ENCODE data around the gene PDSS1. TPM values are rescaled to one million over a fixed set of nuclear protein-coding genes. Genes with fewer than 3 reads are reported as not detected.

The PDSS1 gene
- total and polyA plus RNA-seq, 2 of the 4 experiments (the other 2 are of a cell fraction) = 9.7 to 13.2 TPM

- Histone ChIP-seq H3K4me1 (ENCODE audit: control insufficient read depth, insufficient read depth, low read length) (peaks cover 3% of the 10 kb centered on the region), H4K5ac (ENCODE audit: low read depth, low read length) (peak overlapping the region; percentile 59; the same call in 1 of the 2 replicates), H3K27ac (ENCODE audit: insufficient read depth, low read length) (peak overlapping the region; percentile 81; the same call in 1 of the 2 replicates), H2BK5ac (ENCODE audit: low read depth, low read length, poor library complexity, severe bottlenecking) (peak overlapping the region; percentile 59), H3K9me1 (ENCODE audit: insufficient read depth, low read length) (peaks cover 3% of the 10 kb centered on the region; the same call in 1 of the 2 replicates), H3K18ac (ENCODE audit: low read depth, low read length) (peak overlapping the region; percentile 61; the same call in 1 of the 2 replicates), H3K14ac (replicated peaks; ENCODE audit: low read depth, low read length) (peak overlapping the region; percentile 53; the same call in 1 of the 2 replicates), H3K4me2 (ENCODE audit: low read depth, low read length) (peak overlapping the region; percentile 38), H3K23ac (ENCODE audit: low read depth, low read length) (no peak overlapping the region; the same call in 1 of the 2 replicates), H3K4ac (ENCODE audit: low read depth, low read length) (no peak overlapping the region), H2BK20ac (ENCODE audit: low read depth, low read length) (no peak overlapping the region), H3K4me3 (ENCODE audit: insufficient read depth, low read depth, low read length) (no peak overlapping the region), H4K8ac (ENCODE audit: low read depth in 2 of 2, low read length in 2 of 2) (peak overlapping the region in 1 of 2 experiments; percentile 2; a peak in 1 of 4 replicates), H2BK15ac (ENCODE audit: low read depth, low read length) (no peak overlapping the region), H4K20me1 (ENCODE audit: insufficient read depth, low read length) (no peaks in the 10 kb centered on the region), H3K79me1 (ENCODE audit: low read depth in 1 of 2, low read length in 2 of 2) (peaks cover 0 to 13% of the 10 kb centered on the region in 2 experiments; a peak in 1 of 4 replicates), H2AK5ac (ENCODE audit: low read depth, low read length) (no peak overlapping the region), H4K91ac (ENCODE audit: insufficient read depth, low read depth, low read length) (no peak overlapping the region), H2AK9ac (replicated peaks; ENCODE audit: low read depth, low read length, poor library complexity) (peak overlapping the region; percentile 21), H2BK120ac (ENCODE audit: low read depth, low read length) (no peak overlapping the region), H3K36me3 (ENCODE audit: control insufficient read depth, insufficient read depth, low read length) (peaks cover 3% of the 10 kb centered on the region; the same call in 1 of the 2 replicates), H3K9ac (ENCODE audit: low read depth, low read length) (no peak overlapping the region), H2AFZ (replicated peaks; ENCODE audit: low read length, poor library complexity) (peak overlapping the region; percentile 46), H3K27me3 (ENCODE audit: control insufficient read depth, insufficient read depth, low read length) (no peaks in the 10 kb centered on the region), H3K9me3 (ENCODE audit: control insufficient read depth, insufficient read depth, low read length) (no peaks in the 10 kb centered on the region), H3K56ac (ENCODE audit: extremely low read depth, insufficient read depth, low read length) (no peak overlapping the region)
- intact Hi-C loops (cut with micrococcal nuclease) = no loop called here
- ATAC-seq (ENCODE audit: low read depth) = no peak; the same call in 1 of the 2 replicates
- no CpG with 5 or more reads among the region's 4 CpGs for WGBS, 2 experiments (ENCODE audit: extremely low coverage in 2 of 2, insufficient read length in 1 of 2)
- DNase-seq = peak; percentile 65
- BruUV-seq (replicated peaks) = no TSS peak
- in situ Hi-C loops (cut with MboI; ENCODE audit: low sequenced_read_pairs) = no loop called here
- dilution Hi-C loops (cut with HindIII; ENCODE audit: low sequenced_read_pairs, unreplicated experiment) = no loop called here
- TF ChIP-seq FOS (IDR thresholded peaks at IDR 0.05; ENCODE audit: low read depth, low read length) (peak; percentile 88), MAZ (IDR thresholded peaks at IDR 0.05; ENCODE audit: borderline replicate concordance, low read depth, low read length) (no peak), POLR2A (IDR thresholded peaks at IDR 0.05; ENCODE audit: low read depth, low read length) (no peak), MXI1 (IDR thresholded peaks at IDR 0.05; ENCODE audit: borderline replicate concordance, low read depth, low read length) (no peak), CHD1 (IDR thresholded peaks at IDR 0.05; ENCODE audit: low read depth, low read length) (no peak), NFE2L2 (IDR thresholded peaks at IDR 0.05; ENCODE audit: low read depth, low read length) (peak; percentile 65), MAFK (IDR thresholded peaks at IDR 0.05; ENCODE audit: low read depth, low read length) (peak; percentile 85), SMC3 (IDR thresholded peaks at IDR 0.05; ENCODE audit: low read depth, low read length) (no peak), RFX5 (IDR thresholded peaks at IDR 0.05; ENCODE audit: low read depth, low read length) (no peak), CEBPB (IDR thresholded peaks at IDR 0.05; ENCODE audit: low read depth, low read length) (no peak), BHLHE40 (IDR thresholded peaks at IDR 0.05; ENCODE audit: low read depth, low read length) (no peak), RCOR1 (IDR thresholded peaks at IDR 0.05; ENCODE audit: insufficient replicate concordance, low read length) (no peak), RAD21 (IDR thresholded peaks at IDR 0.05; ENCODE audit: low read length) (no peak), CTCF (conservative IDR thresholded peaks at IDR 0.05; ENCODE audit: low read depth, low read length) (no peak)
- TF ChIP-seq, protein P1, sequence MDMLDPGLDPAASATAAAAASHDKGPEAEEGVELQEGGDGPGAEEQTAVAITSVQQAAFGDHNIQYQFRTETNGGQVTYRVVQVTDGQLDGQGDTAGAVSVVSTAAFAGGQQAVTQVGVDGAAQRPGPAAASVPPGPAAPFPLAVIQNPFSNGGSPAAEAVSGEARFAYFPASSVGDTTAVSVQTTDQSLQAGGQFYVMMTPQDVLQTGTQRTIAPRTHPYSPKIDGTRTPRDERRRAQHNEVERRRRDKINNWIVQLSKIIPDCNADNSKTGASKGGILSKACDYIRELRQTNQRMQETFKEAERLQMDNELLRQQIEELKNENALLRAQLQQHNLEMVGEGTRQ (IDR thresholded peaks at IDR 0.05; ENCODE audit: low read depth, low read length) = no peak
- TF ChIP-seq, protein P2, sequence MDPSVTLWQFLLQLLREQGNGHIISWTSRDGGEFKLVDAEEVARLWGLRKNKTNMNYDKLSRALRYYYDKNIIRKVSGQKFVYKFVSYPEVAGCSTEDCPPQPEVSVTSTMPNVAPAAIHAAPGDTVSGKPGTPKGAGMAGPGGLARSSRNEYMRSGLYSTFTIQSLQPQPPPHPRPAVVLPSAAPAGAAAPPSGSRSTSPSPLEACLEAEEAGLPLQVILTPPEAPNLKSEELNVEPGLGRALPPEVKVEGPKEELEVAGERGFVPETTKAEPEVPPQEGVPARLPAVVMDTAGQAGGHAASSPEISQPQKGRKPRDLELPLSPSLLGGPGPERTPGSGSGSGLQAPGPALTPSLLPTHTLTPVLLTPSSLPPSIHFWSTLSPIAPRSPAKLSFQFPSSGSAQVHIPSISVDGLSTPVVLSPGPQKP (IDR thresholded peaks at IDR 0.05; ENCODE audit: borderline replicate concordance, low read depth, low read length) = no peak
- POLR2A ChIA-PET (ENCODE audit: unreplicated experiment) = no interaction called here
- CTCF ChIA-PET = interaction anchor here (1.4 kb wide), 1 partner anchor 106 kb away, joined by 3 read pairs; no protein-coding TSS in a partner anchor
Measured at GRCh38 chr10:26755443-26755903, 58.0 kb downstream of the PDSS1 start.
